Measurements from ENCODE around the gene ARHGEF11.

ARHGEF11 gene

DNA sequence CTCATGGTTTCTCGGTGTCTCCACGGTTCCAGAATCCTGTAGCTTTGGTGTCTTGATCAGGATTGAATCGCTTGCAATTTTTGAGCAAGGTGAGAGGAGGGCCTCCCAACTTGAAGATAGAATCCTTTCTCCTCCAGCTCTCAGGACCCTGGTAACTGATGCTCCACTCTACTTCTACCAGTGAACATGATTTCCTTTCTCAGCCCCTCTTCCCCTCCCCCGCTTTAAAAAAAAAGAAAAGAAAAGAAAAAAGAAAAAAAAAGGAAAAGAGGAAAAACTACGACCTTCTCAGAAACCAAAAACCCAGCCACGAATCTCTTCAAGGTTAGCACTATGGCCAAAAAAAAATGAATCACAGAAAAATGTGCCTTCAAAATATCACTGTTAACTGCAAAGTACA is 1.2 kb downstream of the ARHGEF11 start:
- no peak for DNase-seq (ENCODE audit: low read depth)

DNA sequence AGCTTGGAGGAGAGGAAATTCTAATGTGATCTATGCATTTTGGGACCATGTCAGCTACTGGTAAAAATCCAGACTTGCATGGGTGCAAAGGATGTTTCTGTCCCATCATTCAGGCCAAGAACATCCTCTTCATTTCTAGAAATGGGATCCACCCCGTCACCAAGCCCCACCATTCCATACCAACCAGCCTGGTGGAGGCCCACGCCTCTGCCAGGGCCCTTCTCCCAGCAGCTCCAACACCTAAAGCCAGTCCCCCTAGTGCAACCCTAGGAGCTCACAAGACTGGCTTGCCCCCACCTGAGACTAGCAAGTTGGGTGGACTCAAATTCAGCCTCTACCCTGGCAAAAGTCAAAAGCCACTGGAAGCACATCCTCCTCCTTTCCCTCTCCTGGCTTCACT is 1.9 kb downstream of the ARHGEF11 start:
- no peak for DNase-seq (ENCODE audit: low read depth)

DNA sequence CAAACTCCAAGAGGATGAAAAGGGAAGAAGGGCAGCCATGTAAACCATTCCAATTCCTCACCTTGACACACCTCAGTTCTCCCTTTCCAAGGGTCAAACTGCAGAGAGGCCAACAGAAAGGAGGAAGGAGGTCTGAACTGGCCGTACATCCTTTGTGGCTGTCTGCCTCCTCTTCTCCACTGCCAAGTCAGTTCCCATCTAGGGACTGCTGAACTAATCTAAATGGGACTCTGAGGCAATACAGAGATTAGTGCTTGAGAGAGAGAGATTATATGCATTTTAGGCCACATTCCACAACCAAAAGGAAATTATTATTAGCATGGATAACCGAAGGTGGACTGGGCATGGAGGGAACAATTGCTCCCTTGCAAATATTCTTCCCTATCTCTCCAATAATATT is 2.7 kb downstream of the ARHGEF11 start:
- no peak for DNase-seq (ENCODE audit: low read depth)

DNA sequence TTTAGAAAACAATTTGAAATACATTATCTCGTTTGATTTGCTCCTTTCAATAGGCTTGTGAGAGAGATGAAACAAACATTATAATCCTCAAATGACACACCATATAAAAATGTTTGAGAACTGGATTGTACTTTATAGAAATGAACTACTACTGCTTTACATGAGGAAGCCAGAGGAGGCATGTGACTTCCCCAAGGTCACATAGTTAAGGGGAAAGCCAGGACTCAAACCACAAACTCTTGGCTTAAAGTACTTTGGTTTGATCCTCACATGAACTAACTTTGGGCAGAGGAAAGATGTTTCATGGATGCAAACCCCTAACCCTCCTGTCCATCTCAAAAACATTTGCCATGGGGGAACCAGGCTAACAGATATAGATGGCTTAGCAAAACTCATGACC is 4.7 kb downstream of the ARHGEF11 start:
- DNase-seq (ENCODE audit: low read depth): no peak

DNA sequence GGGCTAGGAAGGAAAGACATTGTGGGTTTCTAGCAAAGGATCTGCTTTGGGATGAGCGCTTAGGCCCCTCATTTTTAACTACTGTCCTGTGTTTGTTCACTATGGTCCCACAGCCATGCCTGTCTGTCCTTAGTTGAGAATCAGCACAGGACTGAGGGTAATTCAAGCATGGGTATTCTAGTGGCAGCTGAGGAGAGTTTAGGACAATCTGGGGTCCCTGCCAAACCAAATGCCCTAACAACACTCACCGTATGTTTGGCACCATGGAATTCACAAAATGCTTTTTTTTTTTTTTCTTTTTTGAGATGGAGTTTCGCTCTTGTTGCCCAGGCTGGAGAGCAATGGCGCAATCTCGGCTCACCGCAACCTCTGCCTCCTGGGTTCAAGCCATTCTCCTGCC is 10.4 kb downstream of the ARHGEF11 start:
- DNase-seq (ENCODE audit: low read depth): no peak

DNA sequence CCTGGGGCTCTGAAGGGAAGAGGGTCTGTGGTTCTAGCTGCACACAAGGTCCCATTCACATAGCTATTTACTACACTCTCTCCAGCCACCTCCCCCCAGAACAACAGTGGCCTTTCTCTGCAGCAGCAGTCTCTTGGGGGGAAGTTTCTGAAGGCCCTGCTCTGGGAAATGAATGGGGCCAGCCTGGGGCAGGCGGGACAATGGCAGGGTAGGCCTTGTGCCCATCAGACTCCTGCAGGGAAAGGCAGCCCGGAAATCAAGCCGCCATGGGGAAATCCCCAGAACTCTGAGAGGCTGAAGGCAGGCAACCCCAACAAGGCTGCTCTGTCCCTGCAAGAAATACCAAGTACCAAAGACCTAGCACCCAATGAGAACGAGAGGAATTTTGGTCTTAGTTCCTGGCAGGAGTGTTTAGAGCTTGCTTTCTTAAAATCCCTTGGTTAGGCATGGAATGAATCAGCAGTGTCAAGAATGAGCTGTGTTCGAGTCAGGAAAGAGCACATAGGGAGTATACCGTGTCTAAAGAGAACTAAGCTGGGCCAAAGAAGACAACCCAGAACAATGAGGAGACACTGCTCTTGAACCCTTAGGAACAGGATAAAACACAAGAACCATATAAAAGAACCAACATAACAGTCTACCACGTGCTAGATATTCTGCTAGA is 11.3 kb downstream of the ARHGEF11 start:
- DNase-seq (ENCODE audit: low read depth): no peak

DNA sequence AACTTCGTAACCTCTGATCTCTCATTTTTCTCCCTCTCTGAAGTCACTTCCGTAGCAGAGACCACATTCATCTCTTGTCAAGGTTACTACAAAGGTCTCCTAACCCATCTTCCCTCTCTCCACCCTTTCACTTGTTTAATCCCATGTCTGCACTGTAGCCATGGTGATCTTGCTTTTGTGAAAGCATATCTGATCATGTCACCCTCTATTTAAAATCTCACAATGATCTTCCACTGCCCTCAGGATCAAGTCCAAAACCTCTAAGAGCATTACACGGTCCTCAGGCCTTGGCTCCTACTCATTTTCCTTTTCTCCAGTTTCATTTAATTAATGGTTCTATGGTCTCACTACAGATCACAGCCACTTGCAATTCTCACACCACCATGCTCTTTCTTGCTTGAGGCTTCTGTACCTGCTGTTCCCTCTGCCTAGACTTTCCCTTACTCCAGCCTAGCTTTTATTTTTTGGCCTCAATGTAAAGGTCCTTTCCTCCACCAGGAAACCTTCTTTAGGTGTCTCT is 12.1 kb downstream of the ARHGEF11 start:
- no peak for DNase-seq (ENCODE audit: low read depth)

DNA sequence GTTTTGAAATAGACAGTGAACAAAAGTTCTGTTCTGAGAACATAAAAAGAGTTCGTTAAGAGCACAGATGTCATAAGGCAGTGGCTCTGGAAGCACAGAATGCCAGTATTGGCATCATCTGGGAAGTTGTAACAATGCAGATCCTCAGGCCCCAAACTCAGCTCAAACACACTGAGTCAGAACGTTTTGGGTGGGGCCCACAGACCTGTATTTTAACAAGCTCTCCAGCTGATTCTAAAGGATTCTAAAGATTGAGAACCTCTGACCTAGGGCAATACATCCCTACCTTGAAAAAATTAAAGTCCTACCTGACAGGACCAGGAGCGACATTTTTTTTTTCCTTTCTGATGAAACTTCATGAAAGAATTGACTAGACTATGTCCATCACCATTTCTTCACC is 13.2 kb downstream of the ARHGEF11 start:
- DNase-seq (ENCODE audit: low read depth): no peak

DNA sequence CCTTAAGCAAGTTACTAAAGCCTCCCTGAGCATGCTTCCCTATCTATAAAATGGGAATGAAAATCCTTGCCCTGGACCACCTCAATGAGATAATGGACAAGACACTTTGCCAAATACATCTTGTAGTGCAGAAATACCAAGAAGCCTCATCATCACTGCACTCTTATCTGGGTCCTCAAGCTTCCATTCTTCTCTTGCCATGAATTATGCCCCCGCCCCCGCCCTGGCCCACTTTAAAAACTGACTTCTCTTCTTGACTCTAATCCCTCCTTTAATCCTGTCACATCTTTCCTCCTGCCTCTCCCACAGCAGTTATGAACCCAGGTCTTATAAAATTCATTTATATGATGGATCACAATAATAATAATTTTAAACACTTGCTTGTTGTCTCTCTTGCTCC is 14.8 kb downstream of the ARHGEF11 start:
- no peak for DNase-seq (ENCODE audit: low read depth)

DNA sequence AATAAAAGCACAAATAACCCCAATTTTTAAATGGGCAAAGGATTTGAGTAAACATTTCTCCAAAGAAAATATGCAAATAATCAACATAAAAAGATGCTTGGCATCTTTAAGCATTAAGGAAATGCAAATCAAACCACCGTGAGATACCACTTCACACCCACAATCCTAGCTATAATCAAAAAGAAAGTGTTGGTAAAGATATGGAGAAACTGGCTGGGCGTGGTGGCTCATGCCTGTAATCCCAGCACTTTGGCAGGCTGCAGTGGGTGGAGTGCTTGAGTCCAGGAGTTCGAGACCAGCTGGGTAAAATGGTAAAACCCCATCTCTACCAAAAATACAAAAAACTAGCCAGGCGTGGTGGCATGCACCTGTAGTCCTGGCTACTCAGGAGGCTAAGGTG is 16.9 kb downstream of the ARHGEF11 start:
- no peak for DNase-seq (ENCODE audit: low read depth)

DNA sequence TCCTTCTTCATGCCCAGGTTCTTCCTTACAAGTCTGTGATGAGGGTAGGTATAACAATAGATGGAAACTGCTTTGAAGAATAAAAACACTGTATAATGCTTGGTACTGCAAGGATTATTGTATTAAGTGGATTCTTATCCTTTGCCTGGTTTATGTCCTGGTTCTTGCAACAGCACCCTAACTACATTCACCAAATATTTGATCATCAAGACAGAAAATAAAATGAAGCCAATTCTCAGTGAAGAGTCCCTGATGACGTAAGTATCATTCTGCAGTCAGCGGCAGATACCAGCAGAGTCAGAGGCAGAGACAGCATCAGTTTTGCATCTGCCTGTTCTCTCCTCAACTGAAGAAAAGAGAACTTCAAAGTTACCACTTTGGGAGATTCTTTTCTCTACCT is 19.7 kb downstream of the ARHGEF11 start:
- no peak for DNase-seq (ENCODE audit: low read depth)

DNA sequence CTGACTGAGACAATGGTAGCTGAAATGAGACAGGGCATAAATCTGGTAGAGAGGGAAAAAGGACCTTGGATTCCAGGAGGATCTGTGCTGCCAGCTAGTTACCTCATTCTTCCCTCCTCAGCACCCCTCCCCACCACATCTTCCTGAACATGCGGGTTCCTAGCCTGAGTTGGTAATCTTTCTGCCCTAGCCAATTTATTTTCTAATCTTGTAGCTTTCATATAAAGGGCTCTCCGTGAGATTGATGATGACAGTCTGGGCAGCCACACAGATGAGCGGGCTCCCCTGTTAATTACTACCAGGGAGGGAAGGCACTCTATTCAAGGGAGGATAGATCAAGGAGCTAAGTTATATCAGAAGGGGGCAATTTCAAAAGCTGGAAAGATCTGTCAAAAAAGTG is 20.2 kb downstream of the ARHGEF11 start:
- no peak for DNase-seq (ENCODE audit: low read depth)

DNA sequence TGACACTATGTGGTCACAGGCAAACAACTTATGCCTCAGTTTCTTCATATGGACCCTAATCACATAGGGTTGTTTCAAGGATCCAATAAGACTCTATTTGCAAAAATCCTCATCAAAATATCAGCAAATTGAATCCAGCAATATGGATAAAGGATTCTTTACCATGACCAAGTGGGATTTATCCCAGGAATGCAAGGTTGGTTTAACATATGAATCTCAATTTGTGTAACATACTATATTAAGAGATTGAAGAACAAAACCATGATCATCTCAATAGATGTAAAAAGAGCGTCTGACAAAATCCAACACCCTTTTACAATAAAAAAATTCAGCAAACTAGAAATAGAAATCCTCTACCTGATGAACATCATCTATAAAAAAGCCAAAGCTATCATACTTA is 23.9 kb downstream of the ARHGEF11 start:
- no peak for DNase-seq (ENCODE audit: low read depth)

DNA sequence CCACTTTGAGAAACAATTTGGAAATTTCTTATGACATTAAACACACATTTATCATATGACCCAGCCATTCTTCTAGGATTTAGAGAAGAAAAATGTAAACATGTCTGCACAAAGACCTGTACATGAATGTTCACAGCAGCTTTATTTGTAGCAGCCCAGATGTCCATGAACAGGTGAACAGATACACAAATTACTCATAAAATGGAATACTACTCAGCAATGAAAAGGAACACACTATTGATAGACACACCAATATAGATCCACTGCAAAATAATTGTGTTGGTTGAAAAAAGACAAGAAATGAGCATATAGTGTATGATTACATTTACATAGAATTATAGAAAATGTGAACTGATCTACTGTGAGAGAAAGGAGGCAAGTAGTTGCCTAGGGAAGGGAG is 26.1 kb downstream of the ARHGEF11 start:
- no peak for DNase-seq (ENCODE audit: low read depth)

DNA sequence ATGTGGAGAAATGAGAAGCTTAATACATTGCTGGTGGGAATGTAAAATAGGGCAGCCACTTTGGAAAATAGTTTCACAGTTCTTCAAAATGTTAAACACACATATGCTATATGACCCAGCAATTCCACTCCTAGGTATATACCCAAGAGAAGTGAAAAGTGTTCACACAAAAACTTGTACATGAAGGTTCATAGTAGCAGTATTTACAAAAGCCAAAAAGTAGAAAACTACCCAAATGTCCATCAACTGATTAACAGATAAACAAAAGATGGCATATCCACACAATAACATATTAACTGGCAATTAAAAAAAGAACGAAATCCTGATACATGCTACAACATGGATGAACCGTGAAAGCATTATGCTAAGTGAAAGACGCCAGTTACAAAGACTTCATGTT is 33.7 kb downstream of the ARHGEF11 start:
- DNase-seq (ENCODE audit: low read depth): no peak

DNA sequence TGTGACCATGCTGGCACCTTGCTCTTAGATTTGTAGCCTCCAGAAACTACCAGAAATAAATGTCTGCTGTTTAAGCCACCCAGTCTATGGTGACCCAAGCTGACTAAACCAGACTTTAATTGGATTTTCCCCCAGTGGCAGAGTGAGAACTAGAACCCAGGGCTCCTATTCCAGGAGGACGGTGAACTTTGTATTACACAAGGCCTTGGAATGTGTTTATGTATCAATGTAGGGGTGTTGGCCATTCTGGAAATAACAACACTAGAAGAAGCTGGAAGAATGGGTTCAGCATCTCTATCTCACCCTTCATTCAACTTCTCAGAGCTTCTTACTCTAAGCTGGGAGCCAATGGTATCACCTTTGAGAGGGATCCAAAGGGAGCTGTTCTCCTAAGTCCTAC is 37.0 kb downstream of the ARHGEF11 start:
- no peak for DNase-seq (ENCODE audit: low read depth)

DNA sequence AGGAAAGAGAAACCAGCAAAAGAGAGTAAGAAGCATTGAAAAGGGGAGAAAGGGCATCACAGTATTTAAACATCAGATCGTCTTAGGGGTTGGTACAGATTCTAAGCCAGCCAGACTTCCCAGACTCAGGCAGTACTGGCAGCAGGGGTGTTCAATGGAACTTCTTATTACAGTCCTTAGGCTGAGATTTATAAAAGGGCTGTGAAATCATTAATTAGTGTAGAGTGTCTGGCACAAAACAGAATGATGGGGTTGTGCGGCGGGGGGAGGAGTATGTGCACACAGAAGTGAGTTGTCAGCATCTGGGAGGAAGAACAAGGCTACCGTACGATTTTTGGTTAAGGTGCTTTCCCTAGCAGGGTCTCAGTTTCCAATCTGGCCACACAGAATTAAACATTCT is 38.2 kb downstream of the ARHGEF11 start:
- DNase-seq (ENCODE audit: low read depth): no peak

DNA sequence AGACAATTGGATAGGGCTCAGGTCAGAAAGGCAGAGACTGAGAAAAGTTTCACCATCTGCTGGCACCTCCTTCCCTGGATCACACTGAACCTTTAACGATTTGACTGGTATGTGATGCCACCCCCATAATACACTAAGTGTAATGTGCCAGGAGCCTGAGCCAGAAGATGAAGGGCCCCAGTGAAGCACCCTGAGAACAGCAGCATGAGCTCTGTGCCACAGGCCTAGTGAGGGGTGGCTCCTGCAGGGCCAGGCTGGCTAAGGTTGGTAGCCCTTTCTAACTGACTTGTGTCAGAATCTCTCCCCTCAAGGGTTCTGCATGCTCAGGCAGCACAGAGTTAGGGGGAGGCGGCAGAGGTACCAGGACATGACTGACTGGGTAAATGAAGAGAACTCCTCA is 38.9 kb downstream of the ARHGEF11 start:
- DNase-seq (ENCODE audit: low read depth): no peak

DNA sequence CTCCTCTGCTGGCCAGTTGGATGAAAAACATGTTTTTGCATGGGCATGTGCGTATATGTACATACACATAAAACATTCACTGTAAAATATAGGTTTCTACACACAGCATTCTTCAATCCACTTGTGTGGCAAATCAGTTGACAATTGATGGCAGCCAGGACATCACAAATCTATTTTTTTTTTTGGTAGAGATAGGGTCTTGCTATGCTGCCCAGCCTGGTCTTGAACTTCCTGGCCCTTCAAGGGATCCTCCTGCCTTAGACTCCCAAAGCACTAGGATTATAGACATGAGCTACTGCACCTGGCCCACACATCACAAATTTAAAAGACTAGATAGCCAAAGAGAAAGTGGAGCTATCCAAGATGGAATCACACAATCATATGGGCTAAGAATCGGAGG is 39.6 kb downstream of the ARHGEF11 start:
- DNase-seq (ENCODE audit: low read depth): no peak

DNA sequence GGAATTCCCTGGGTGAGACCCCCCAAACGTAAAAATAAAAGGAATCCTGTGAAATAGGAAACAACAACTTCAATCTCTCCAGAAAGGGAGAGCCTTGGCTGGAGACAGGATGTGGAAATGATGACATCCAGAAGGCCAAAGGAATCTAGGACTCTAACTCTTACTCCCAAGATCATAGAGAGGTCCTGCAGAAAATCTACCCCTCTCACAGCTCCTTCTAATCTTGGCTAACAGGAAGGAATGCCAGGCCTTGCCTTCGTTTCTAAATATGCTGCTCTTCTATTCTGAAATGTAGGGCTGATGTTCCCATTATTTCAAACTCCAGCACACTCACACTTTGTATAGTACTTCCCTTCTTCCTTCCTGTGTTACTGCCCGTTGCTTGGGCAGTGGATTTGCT is 40.7 kb downstream of the ARHGEF11 start:
- DNase-seq (ENCODE audit: low read depth): no peak

DNA sequence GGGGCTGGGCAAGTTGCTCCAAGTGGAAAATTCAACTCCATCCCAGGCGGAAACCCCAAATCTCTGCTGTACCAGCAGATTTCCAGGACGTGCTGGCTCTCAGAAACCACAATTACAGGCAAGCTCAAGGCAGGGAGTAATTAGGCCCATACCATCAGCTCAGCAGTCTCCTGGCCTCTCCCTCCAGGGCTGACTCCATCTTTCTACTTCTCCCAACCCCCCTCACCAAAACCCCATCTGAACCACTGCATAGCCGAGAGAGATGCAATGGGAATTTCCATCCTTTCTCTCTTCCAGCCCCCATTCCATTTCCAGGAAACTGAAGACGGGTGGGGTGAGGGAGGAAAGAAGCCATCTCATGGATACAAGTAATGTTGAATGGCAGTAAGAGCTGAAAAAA is 41.2 kb downstream of the ARHGEF11 start:
- DNase-seq (ENCODE audit: low read depth): no peak

DNA sequence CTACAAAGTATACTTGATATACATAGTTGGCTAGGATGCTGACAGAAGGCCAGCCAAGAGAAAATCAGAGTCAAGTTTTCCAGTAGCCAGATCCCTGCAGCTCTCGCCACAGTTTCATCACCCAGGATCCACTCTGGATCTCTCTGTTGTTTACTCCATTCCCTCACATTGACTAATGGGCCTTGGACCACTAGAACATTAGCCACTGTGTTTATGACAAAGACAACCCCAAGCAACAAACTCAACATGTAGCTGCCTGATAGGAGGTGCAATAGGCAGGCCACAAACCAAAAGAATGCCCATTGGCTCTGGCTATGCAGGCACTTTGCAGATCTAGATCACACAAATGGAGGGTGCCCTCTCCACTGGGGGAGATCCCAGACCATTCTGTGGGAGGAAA is 44.2 kb downstream of the ARHGEF11 start:
- no peak for DNase-seq (ENCODE audit: low read depth)

DNA sequence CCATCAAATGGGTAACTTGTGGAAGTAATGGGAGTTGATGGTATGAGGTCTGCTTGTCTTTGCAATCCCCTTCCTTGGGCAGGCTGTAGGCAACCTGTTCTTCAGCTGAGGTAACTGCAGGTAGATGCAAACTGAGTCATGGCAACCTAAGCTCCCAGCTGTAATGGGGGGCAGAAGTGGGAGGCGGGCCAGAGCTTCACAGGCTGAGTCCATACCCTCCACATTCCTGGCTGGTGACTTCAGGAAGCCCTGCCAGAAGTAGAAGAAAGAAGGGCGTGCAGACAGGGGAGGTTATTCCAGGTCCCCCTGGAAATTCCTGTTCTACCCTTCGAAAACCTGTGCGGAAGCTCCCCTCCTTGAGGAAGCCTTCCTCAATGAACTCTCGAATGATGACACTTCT is 44.9 kb downstream of the ARHGEF11 start:
- no peak for DNase-seq (ENCODE audit: low read depth)

DNA sequence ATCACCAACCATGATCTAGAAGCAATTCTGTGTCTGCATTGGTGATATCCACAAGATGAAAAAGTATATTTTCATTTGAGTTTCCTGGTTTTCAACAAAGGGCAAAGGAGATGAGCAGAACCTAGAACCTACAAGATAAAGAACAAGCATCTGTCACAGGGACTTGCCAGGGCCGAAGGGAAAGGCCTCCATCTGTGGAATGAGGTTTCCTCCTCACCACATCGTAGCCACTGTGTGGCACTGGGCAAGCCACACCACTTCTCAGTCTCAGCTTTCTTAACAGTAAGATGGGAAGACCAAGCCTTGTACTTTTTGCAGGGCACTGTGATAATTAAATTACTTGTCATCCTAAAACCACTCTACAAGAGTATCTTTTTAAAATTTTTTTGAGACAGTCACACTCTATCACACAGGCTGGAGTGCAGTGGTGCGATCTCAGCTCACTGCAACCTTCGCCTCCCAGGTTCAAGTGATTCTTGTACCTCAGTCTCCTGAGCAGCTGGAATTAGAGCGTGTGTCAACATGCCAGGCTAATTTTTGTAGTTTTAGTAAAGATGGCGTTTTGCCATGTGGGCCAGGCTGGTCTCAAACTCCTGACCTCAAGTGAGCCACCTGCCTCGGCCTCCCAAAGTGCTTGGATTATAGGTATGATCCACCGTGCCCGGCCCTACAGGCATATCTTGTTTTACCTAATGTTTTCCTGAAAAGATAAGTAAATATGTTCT is 45.8 kb downstream of the ARHGEF11 start:
- DNase-seq (ENCODE audit: low read depth): no peak
